GM03348 (cell line): Measurements from ENCODE around the gene CXCL5.

Experiments used
- DNase-seq: peaks from one replicate; pipeline ENCODE4 v3.0.0; 2012; ENCODE audit warnings: low spot score

Gene CXCL5

GRCh38 chr4:73998040-73999011 is at the start of gene CXCL5:
CXCL5 (minus strand) TSS chr4:73998677; CDS start chr4:73998581, 96 bp downstream.
- peak; percentile 20 for DNase-seq

- no peak for DNase-seq
These were observed 48.7 kb upstream of the CXCL5 start for GRCh38 chr4:74047152-74047551.

GRCh38 chr4:74045772-74046171 is 47.3 kb upstream of the CXCL5 start:
- DNase-seq = no peak

- no peak for DNase-seq
These were observed 46.8 kb upstream of the CXCL5 start for GRCh38 chr4:74045247-74045646.

GRCh38 chr4:74044677-74045076 is 46.2 kb upstream of the CXCL5 start:
- DNase-seq = peak; percentile 16

GRCh38 chr4:74042681-74043080 is 44.2 kb upstream of the CXCL5 start:
- no peak for DNase-seq

GRCh38 chr4:74041418-74041817 is 42.9 kb upstream of the CXCL5 start:
- no peak for DNase-seq

GRCh38 chr4:74039315-74039763 is 40.9 kb upstream of the CXCL5 start:
- no peak for DNase-seq

- DNase-seq = peak; percentile 83
These were observed 40.2 kb upstream of the CXCL5 start, which contains the start of gene CXCL3 for GRCh38 chr4:74038425-74039314. CXCL3 (minus strand) TSS chr4:74038689; CDS start chr4:74038611, 78 bp downstream.

GRCh38 chr4:74038086-74038424 is 39.6 kb upstream of the CXCL5 start:
- no peak for DNase-seq

GRCh38 chr4:74037076-74037955 is 38.8 kb upstream of the CXCL5 start:
- DNase-seq = no peak

GRCh38 chr4:74033739-74034138 is 35.3 kb upstream of the CXCL5 start:
- DNase-seq = peak; percentile 11

GRCh38 chr4:74032064-74032463 is 33.6 kb upstream of the CXCL5 start:
- DNase-seq = no peak

- DNase-seq = no peak
These were observed 33.1 kb upstream of the CXCL5 start for GRCh38 chr4:74031576-74031975.

- DNase-seq = no peak
These were observed 31.8 kb upstream of the CXCL5 start for GRCh38 chr4:74030285-74030684.

GRCh38 chr4:74028504-74028903 is 30.0 kb upstream of the CXCL5 start:
- no peak for DNase-seq

- DNase-seq = no peak
These were observed 25.2 kb upstream of the CXCL5 start for GRCh38 chr4:74023709-74024108.

GRCh38 chr4:74021601-74022000 is 23.1 kb upstream of the CXCL5 start:
- DNase-seq = no peak

GRCh38 chr4:74018771-74019170 is 20.3 kb upstream of the CXCL5 start:
- no peak for DNase-seq

GRCh38 chr4:74018116-74018515 is 19.6 kb upstream of the CXCL5 start:
- no peak for DNase-seq

- DNase-seq = no peak
These were observed 17.6 kb upstream of the CXCL5 start for GRCh38 chr4:74016068-74016467.
